HL-60 (cell line): ENCODE data around the gene TMEM95.

Experiments
- CTCF ChIP-seq: IDR thresholded peaks from one replicate; pipeline ENCODE4 v1.5.1; 2011; ENCODE audit warnings: low read length, control low read depth, inconsistent platforms; ENCODE audit not compliant: insufficient read depth
- GABPA ChIP-seq: IDR thresholded peaks from 2 replicates; pipeline ENCODE4 v1.6.1; 2012; ENCODE audit warnings: low read depth
- POLR2AphosphoS5 ChIP-seq: IDR thresholded peaks from 2 replicates; pipeline ENCODE4 v1.6.1; 2012; ENCODE audit warnings: low read depth
- REST ChIP-seq: IDR thresholded peaks from 2 replicates; pipeline ENCODE4 v1.6.1; 2012; ENCODE audit warnings: low read depth; ENCODE audit not compliant: insufficient replicate concordance
- SPI1 ChIP-seq: IDR thresholded peaks from 2 replicates; pipeline ENCODE4 v1.6.1; 2012; ENCODE audit warnings: low read depth, mild to moderate bottlenecking, borderline replicate concordance

- no peak for TF ChIP-seq CTCF
- no peak for TF ChIP-seq SPI1
- no peak for TF ChIP-seq POLR2AphosphoS5
- TF ChIP-seq REST: no peak
- TF ChIP-seq GABPA: no peak
Observed at GRCh38 chr17:7396147-7396546, 41.2 kb downstream of the TMEM95 start.
